Choroid plexus epithelial cell (primary cell): ENCODE measurements around the gene SEC31A.

Source experiments
- DNase-seq: peaks from one replicate; pipeline ENCODE4 v3.0.0-alpha.2; 2010; ENCODE audit warnings: low read depth
- H3K4me3 ChIP-seq: 2 replicates; pipeline ENCODE4 v1.5.1; 2011; ENCODE audit warnings: low read depth, mild to moderate bottlenecking, control low read depth, low read length, moderate library complexity
- CTCF ChIP-seq: conservative IDR thresholded peaks from 2 replicates; pipeline ENCODE4 v1.5.1; 2011; ENCODE audit warnings: low read depth, mild to moderate bottlenecking, control low read depth, inconsistent platforms, low read length, moderate library complexity

SEC31A gene

GRCh38 chr4:82811838-82812341 lies 79.1 kb downstream of the SEC31A start:
- peak; percentile 80 for DNase-seq
- TF ChIP-seq CTCF: no peak

GRCh38 chr4:82811392-82811791 lies 79.6 kb downstream of the SEC31A start:
- H3K4me3 ChIP-seq: no peak overlapping the region
- no peak for DNase-seq
- no peak for TF ChIP-seq CTCF

More at GRCh38 chr4:82811838-82812341, 79.1 kb downstream of the SEC31A start:
- no peak overlapping the region for H3K4me3 ChIP-seq

GRCh38 chr4:82810176-82810575 lies 80.8 kb downstream of the SEC31A start:
- no peak for TF ChIP-seq CTCF
- no peak for DNase-seq
- no peak overlapping the region for H3K4me3 ChIP-seq

GRCh38 chr4:82809619-82810018 lies 81.3 kb downstream of the SEC31A start:
- no peak for TF ChIP-seq CTCF
- no peak for DNase-seq
- no peak overlapping the region for H3K4me3 ChIP-seq

- H3K4me3 ChIP-seq: no peak overlapping the region
- DNase-seq: no peak
- TF ChIP-seq CTCF: no peak
Measured at GRCh38 chr4:82803746-82804145, 87.2 kb downstream of the SEC31A start.

GRCh38 chr4:82802911-82803310 lies 88.0 kb downstream of the SEC31A start:
- TF ChIP-seq CTCF: no peak
- no peak for DNase-seq
- no peak overlapping the region for H3K4me3 ChIP-seq

- H3K4me3 ChIP-seq: no peak overlapping the region
- TF ChIP-seq CTCF: peak; percentile 65
- peak; percentile 72 for DNase-seq
Measured at GRCh38 chr4:82801910-82802521, 88.9 kb downstream of the SEC31A start.
